ENCODE measurements around the gene PGM5.
"Not testable (repeated sequence)": the region's sequence is repeated elsewhere in the genome, so short reads cannot be mapped to it uniquely, and the experiment has no call there.

DNA sequence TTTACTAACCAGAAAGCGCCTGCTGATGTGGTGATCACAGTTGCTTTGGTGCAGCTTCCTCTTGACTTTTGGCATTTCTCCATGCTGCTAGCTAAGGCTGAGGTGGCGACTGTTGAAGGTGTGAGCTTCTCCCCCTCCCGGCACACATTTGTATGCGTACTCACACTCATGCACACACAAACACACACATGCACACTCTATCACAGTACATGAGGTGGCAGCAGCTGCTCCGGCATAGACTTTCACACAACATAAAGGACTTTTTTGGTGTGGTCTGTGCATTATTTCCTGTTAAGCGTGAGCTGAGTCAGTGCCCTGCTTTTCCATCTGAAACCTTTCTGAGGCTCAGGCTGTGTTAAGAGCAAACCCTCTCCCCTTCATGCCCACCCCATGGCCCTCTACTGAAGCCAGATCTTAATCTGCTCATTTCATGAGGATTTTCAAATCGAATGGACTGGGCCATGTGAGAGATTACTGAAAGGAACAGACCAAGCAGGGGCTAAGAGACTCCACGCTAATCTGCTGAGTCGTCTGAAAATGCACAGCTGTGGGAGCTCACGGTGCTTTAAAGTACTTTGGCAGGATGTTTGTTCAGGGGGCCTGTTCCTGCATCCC lies 10.6 kb downstream of the PGM5 start:
- TF ChIP-seq, protein P1, sequence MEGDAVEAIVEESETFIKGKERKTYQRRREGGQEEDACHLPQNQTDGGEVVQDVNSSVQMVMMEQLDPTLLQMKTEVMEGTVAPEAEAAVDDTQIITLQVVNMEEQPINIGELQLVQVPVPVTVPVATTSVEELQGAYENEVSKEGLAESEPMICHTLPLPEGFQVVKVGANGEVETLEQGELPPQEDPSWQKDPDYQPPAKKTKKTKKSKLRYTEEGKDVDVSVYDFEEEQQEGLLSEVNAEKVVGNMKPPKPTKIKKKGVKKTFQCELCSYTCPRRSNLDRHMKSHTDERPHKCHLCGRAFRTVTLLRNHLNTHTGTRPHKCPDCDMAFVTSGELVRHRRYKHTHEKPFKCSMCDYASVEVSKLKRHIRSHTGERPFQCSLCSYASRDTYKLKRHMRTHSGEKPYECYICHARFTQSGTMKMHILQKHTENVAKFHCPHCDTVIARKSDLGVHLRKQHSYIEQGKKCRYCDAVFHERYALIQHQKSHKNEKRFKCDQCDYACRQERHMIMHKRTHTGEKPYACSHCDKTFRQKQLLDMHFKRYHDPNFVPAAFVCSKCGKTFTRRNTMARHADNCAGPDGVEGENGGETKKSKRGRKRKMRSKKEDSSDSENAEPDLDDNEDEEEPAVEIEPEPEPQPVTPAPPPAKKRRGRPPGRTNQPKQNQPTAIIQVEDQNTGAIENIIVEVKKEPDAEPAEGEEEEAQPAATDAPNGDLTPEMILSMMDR (IDR thresholded peaks at IDR 0.05) = not testable (repeated sequence)
- not testable (repeated sequence) for TF ChIP-seq POLR2A (IDR thresholded peaks at IDR 0.05)
